ENCODE data around the gene NKAPD1. TPM values are rescaled to one million over a fixed set of nuclear protein-coding genes. Genes with fewer than 3 reads are reported as not detected.

Gene NKAPD1
- total and polyA plus RNA-seq, 10 of the 15 experiments (the other 5 are each of a cell fraction or from before 2014, with no cell fraction given) = 9.6 to 43.3 (median 19.2) TPM

- 0 out of 3 replicates have a peak, but pooled peaks have one; percentile 30 for ATAC-seq
- POLR2A ChIA-PET = interaction anchor here (0.6 kb wide), 1 partner anchor 78 kb away, joined by 3 read pairs; no protein-coding TSS in a partner anchor
Observed at GRCh38 chr11:112118176-112118575, 44.1 kb downstream of the NKAPD1 start.

More at GRCh38 chr11:112118176-112118575, 44.1 kb downstream of the NKAPD1 start:
- SMC1A ChIA-PET (ENCODE audit: uncharacterized antibody, unreplicated experiment) = interaction anchor here (1.3 to 1.7 kb wide), 2 partner anchors 10 to 162 kb away, joined by 4 read pairs; no protein-coding TSS in a partner anchor
- Histone ChIP-seq H3K79me2 (ENCODE audit: control insufficient read depth, insufficient read depth, low read length) (no peaks in the 10 kb centered on the region), H3K27me3 (replicated peaks in 1 of 2; ENCODE audit: control insufficient read depth in 2 of 2, insufficient read depth in 2 of 2, low read length in 1 of 2) (no peaks in the 10 kb centered on the region), H3K4me2 (ENCODE audit: control insufficient read depth, insufficient read depth) (no peak overlapping the region), H3K27ac (ENCODE audit: control insufficient read depth, insufficient read depth) (no peak overlapping the region), H3K4me3 (no peak overlapping the region), H3K4me1 (ENCODE audit: control insufficient read depth, insufficient read depth, low read length) (peaks cover 10% of the 10 kb centered on the region), H4K20me1 (ENCODE audit: control insufficient read depth, insufficient read depth) (no peaks in the 10 kb centered on the region), H3K36me3 (ENCODE audit: control insufficient read depth in 2 of 2, insufficient read depth in 2 of 2, low read length in 1 of 2) (no peaks in the 10 kb centered on the region), H3K9me3 (replicated peaks; ENCODE audit: control insufficient read depth, insufficient read depth, low read length) (no peaks in the 10 kb centered on the region; the same call in 2 of the 3 replicates), H2AFZ (ENCODE audit: control insufficient read depth, low read depth, low read length) (no peak overlapping the region), H3K9ac (ENCODE audit: control insufficient read depth, insufficient read depth, low read length) (no peak overlapping the region)
- CTCF ChIA-PET = no interaction called here
- intact Hi-C loops (cut with micrococcal nuclease; ENCODE audit: unreplicated experiment) = no loop called here
- in situ Hi-C loops (cut with MboI) = no loop called here
- TF ChIP-seq ZZZ3 (IDR thresholded peaks at IDR 0.05; ENCODE audit: control insufficient read depth, insufficient read length, low read depth) (no peak), RB1 (IDR thresholded peaks at IDR 0.05; ENCODE audit: borderline replicate concordance) (no peak), BACH1 (IDR thresholded peaks at IDR 0.05; ENCODE audit: borderline replicate concordance) (no peak), RCOR1 (conservative IDR thresholded peaks at IDR 0.05; ENCODE audit: low read depth, low read length) (no peak), NFIC (IDR thresholded peaks at IDR 0.05; ENCODE audit: low read depth, low read length) (no peak), FOXM1 (IDR thresholded peaks at IDR 0.05; ENCODE audit: low read depth, low read length) (no peak), CEBPZ (IDR thresholded peaks at IDR 0.05; ENCODE audit: low read depth, low read length) (no peak), SMARCA5 (IDR thresholded peaks at IDR 0.05) (no peak), E2F4 (IDR thresholded peaks at IDR 0.05; ENCODE audit: low read depth, low read length) (no peak), CUX1 (IDR thresholded peaks at IDR 0.05; ENCODE audit: insufficient replicate concordance, low read depth, low read length) (no peak), ZNF622 (IDR thresholded peaks at IDR 0.05) (no peak), PAX8 (IDR thresholded peaks at IDR 0.05) (no peak), TCF7 (IDR thresholded peaks at IDR 0.05; ENCODE audit: borderline replicate concordance) (no peak), SREBF2 (IDR thresholded peaks at IDR 0.05; ENCODE audit: low read length) (no peak), ZSCAN29 (IDR thresholded peaks at IDR 0.05) (no peak), BHLHE40 (IDR thresholded peaks at IDR 0.05; ENCODE audit: borderline replicate concordance in 1 of 2, low read depth in 2 of 2, low read length in 1 of 2) (no peak)
- WGBS (ENCODE audit: insufficient coverage, insufficient replicate concordance, low lambda C conversion rate, missing lambda C conversion rate) = 50% methylated on average over 2 of the region's 2 CpGs
- FAIRE-seq (no peak), DNase-seq (ENCODE audit: low read depth, low spot score) (no peak)
- no TSS peak for BruUV-seq (replicated peaks)
- RAD21 ChIA-PET (ENCODE audit: unreplicated experiment) = no interaction called here

Data from GM12878 (cell line).